Stimulated activated CD4-positive, alpha-beta T cell treated with anti-CD3 and anti-CD28 coated beads, TNF-alpha, amount 100 ng/mL, for 1 hour (primary cell): ENCODE data around the gene ZNF780B.

ENCODE experiments used
- DNase-seq, 3 donors: peaks; one replicate each; pipeline ENCODE4 v3.0.0-alpha.2; 2020; ENCODE audit warnings: low read depth in 3 of 3, low spot score in 1 of 3

ZNF780B gene

GRCh38 chr19:39983695-39984300 is 72.2 kb downstream of the ZNF780B start:
- DNase-seq, result no peak

- no peak for DNase-seq
These were observed 73.1 kb downstream of the ZNF780B start for GRCh38 chr19:39982883-39983282.
